ENCODE measurements around the gene NFAT5. TPM values are rescaled to one million over a fixed set of nuclear protein-coding genes. Genes with fewer than 3 reads are reported as not detected.

The NFAT5 gene
- total and polyA plus RNA-seq, 7 donors = 1.2 to 57.1 (median 39.4) TPM

DNA sequence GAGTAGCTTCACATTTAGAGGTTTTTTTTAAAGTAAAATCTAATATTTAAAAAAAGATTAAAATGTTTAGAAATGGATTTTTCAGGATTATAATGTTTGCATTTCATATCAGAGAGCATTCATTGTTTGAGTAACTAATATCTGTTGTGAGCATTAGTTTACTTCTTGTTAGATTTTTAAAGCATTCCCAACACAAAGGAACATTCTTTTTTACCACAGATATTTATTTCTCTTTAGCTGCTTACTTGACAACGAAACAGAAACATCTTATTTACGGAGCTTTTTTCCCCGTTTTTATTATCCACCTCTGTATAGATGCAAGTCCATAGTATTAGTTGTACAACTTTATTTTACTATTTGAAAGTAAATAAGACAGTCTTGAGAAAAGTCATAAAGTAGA, 53.0 kb downstream of the NFAT5 start:
- TF ChIP-seq POLR2AphosphoS5 (IDR thresholded peaks at IDR 0.05) = no peak
- TF ChIP-seq, protein P1, sequence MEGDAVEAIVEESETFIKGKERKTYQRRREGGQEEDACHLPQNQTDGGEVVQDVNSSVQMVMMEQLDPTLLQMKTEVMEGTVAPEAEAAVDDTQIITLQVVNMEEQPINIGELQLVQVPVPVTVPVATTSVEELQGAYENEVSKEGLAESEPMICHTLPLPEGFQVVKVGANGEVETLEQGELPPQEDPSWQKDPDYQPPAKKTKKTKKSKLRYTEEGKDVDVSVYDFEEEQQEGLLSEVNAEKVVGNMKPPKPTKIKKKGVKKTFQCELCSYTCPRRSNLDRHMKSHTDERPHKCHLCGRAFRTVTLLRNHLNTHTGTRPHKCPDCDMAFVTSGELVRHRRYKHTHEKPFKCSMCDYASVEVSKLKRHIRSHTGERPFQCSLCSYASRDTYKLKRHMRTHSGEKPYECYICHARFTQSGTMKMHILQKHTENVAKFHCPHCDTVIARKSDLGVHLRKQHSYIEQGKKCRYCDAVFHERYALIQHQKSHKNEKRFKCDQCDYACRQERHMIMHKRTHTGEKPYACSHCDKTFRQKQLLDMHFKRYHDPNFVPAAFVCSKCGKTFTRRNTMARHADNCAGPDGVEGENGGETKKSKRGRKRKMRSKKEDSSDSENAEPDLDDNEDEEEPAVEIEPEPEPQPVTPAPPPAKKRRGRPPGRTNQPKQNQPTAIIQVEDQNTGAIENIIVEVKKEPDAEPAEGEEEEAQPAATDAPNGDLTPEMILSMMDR (IDR thresholded peaks at IDR 0.05) = no peak
- no peak for TF ChIP-seq EP300 (IDR thresholded peaks at IDR 0.05)
- no peak for TF ChIP-seq POLR2A (IDR thresholded peaks at IDR 0.05)
- no peak overlapping the region for H3K4me3 ChIP-seq
- intact Hi-C loops (cut with DNase I) = no loop called here

DNA sequence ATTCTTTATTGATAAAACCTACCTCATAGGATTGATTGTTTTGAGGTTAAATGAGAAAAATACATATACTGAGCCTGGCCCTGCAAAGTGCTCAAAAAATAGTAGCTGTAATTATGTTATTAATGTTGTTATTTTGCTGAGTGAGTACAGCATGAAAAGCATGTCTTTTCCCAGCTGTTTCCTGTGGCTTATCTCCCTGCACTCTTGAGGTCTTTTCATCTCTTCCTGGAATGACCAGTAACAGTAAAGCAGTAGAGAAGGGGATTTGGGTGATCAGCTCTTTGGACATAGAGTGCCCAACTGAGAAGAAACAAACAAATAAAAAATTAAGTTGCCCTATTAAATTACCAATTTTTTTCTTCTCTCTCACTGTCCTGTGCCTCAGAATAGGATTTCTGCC, 53.7 kb downstream of the NFAT5 start:
- no peaks in the 10 kb centered on the region for H3K9me3 ChIP-seq
- H3K27ac ChIP-seq = peak overlapping the region in 1 of 4 donors; percentile 65
- no peak for DNase-seq
- H3K27me3 ChIP-seq = no peaks in the 10 kb centered on the region
- H3K4me3 ChIP-seq = no peak overlapping the region
- H3K4me1 ChIP-seq = peaks cover 0 to 44% (median 31%) of the 10 kb centered on the region in 4 donors
- H3K36me3 ChIP-seq = no peaks in the 10 kb centered on the region
- TF ChIP-seq POLR2A (IDR thresholded peaks at IDR 0.05) = no peak
- TF ChIP-seq, protein P1 (IDR thresholded peaks at IDR 0.05) = no peak
- TF ChIP-seq POLR2AphosphoS5 (IDR thresholded peaks at IDR 0.05) = no peak
- TF ChIP-seq EP300 (IDR thresholded peaks at IDR 0.05) = no peak
- intact Hi-C loops (cut with DNase I) = no loop called here

More for the DNA sequence above, 53.0 kb downstream of the NFAT5 start:
- H3K27me3 ChIP-seq = no peaks in the 10 kb centered on the region
- H3K27ac ChIP-seq = peak overlapping the region in 3 of 4 donors; percentile 15 to 65 (median 20)
- H3K4me1 ChIP-seq = peaks cover 0 to 52% (median 36%) of the 10 kb centered on the region in 4 donors
- DNase-seq = no peak
- no peaks in the 10 kb centered on the region for H3K36me3 ChIP-seq
- no peaks in the 10 kb centered on the region for H3K9me3 ChIP-seq
- WGBS, 2 donors = 14 to 60% methylated on average over 3 of the region's 3 CpGs

DNA sequence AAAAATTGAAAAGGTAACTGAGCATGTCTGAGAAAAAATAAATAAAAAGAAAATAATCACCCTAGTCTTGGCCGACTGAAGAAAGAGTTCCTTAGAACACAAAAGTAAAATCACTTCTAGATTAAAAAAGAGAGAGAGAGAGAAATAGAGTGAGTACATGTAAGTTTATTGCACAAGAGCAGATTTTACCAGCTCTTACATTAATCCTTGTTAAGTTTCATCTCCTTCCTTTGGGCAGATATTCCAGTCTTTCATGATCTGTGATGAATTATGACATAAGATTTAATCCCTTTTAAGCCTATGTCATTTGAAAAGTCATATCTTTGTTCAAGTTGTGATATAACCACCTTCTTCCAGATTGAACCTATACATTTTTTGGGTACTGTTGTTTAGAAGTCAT, 54.8 kb downstream of the NFAT5 start:
- no peak for DNase-seq
- Histone ChIP-seq H3K4me3 (no peak overlapping the region), H3K27me3 (no peaks in the 10 kb centered on the region), H3K36me3 (no peaks in the 10 kb centered on the region), H3K4me1 (peaks cover 0 to 44% (median 31%) of the 10 kb centered on the region in 4 donors), H3K9me3 (no peaks in the 10 kb centered on the region), H3K27ac (peak overlapping the region in 1 of 4 donors; percentile 65)
- WGBS, 2 donors = 49 to 68% methylated on average over 1 of the region's 1 CpG
- intact Hi-C loops (cut with DNase I) = no loop called here
- TF ChIP-seq POLR2A (IDR thresholded peaks at IDR 0.05) (no peak), EP300 (IDR thresholded peaks at IDR 0.05) (no peak), POLR2AphosphoS5 (IDR thresholded peaks at IDR 0.05) (no peak)
- TF ChIP-seq, protein P1 (IDR thresholded peaks at IDR 0.05) = no peak

DNA sequence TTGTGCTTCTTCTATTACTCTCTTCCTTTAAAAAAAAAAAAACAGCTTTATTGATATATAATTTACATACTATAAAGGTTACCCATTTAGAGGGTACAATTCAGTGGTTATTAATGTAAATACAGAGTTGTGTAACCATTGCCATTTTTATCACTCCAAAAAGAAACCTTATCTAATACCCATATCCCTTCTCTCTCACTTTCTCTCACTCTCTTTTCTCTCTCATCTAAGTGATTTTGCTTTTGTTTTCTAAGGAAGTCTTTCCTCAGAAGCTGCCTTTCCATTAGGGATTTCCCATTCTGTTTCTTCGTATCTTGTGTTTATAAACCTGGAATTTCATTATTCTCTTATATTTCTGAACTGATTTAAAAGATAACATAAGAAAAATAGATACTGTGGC, 55.5 kb downstream of the NFAT5 start:
- 91 to 92% methylated on average over 1 of the region's 1 CpG for WGBS, 2 donors
- Histone ChIP-seq H3K27ac (peak overlapping the region in 1 of 4 donors; percentile 15), H3K4me3 (no peak overlapping the region), H3K9me3 (no peaks in the 10 kb centered on the region), H3K27me3 (no peaks in the 10 kb centered on the region), H3K36me3 (no peaks in the 10 kb centered on the region), H3K4me1 (peaks cover 0 to 44% (median 31%) of the 10 kb centered on the region in 4 donors)
- no peak for DNase-seq
- TF ChIP-seq, protein P1 (IDR thresholded peaks at IDR 0.05) = no peak
- no peak for TF ChIP-seq POLR2AphosphoS5 (IDR thresholded peaks at IDR 0.05)
- TF ChIP-seq EP300 (IDR thresholded peaks at IDR 0.05) = no peak
- TF ChIP-seq POLR2A (IDR thresholded peaks at IDR 0.05) = no peak
- intact Hi-C loops (cut with DNase I) = no loop called here

DNA sequence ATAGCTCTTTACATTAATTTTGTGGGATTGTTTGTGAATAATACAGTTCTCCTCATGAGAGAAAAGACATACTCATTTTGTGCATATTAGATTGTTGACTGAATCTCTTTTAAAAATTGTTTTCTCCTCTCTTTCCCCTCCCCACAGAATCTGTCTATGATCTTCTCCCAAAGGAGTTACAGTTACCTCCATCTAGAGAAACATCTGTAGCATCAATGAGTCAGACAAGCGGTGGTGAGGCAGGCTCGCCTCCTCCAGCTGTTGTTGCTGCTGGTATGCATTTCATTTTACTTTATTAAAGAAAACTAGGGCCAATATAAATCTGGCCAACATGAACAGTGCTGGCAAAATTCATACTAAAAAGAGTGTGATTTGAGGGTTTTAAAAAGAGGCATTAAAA, 60.5 kb downstream of the NFAT5 start:
- peaks cover 0 to 8% (median 2%) of the 10 kb centered on the region in 4 donors for H3K4me1 ChIP-seq

More for the DNA sequence above, 60.5 kb downstream of the NFAT5 start:
- Histone ChIP-seq H3K27me3 (no peaks in the 10 kb centered on the region), H3K4me3 (no peak overlapping the region), H3K27ac (no peak overlapping the region), H3K36me3 (peaks cover 0 to 10% (median 0%) of the 10 kb centered on the region in 4 donors), H3K9me3 (no peaks in the 10 kb centered on the region)
- TF ChIP-seq EP300 (IDR thresholded peaks at IDR 0.05) (no peak), POLR2A (IDR thresholded peaks at IDR 0.05) (no peak), POLR2AphosphoS5 (IDR thresholded peaks at IDR 0.05) (no peak)
- TF ChIP-seq, protein P1 (IDR thresholded peaks at IDR 0.05) = no peak
- intact Hi-C loops (cut with DNase I) = no loop called here
- no peak for DNase-seq
- WGBS, 2 donors = 80 to 83% methylated on average over 2 of the region's 2 CpGs
